DOHH2 (cell line): Measurements from ENCODE around the gene SLC26A1.

Experiments
- EZH2phosphoT487 ChIP-seq: fragments of 200-600 bp; sonication (generic); IDR thresholded peaks from 2 replicates; pipeline ENCODE4 v1.6.1; 2017; ENCODE audit warnings: borderline replicate concordance, mild to moderate bottlenecking, antibody characterized with exemption, low read length, moderate library complexity, mixed read lengths
- TF ChIP-seq, protein P1 (sequence below): fragments of 200-600 bp; sonication (generic); IDR thresholded peaks from one replicate; pipeline ENCODE4 v1.5.1; 2014; ENCODE audit warnings: antibody characterized with exemption, mild to moderate bottlenecking, low read depth, low read length; ENCODE audit not compliant: poor library complexity, severe bottlenecking

- TF ChIP-seq, protein P1, sequence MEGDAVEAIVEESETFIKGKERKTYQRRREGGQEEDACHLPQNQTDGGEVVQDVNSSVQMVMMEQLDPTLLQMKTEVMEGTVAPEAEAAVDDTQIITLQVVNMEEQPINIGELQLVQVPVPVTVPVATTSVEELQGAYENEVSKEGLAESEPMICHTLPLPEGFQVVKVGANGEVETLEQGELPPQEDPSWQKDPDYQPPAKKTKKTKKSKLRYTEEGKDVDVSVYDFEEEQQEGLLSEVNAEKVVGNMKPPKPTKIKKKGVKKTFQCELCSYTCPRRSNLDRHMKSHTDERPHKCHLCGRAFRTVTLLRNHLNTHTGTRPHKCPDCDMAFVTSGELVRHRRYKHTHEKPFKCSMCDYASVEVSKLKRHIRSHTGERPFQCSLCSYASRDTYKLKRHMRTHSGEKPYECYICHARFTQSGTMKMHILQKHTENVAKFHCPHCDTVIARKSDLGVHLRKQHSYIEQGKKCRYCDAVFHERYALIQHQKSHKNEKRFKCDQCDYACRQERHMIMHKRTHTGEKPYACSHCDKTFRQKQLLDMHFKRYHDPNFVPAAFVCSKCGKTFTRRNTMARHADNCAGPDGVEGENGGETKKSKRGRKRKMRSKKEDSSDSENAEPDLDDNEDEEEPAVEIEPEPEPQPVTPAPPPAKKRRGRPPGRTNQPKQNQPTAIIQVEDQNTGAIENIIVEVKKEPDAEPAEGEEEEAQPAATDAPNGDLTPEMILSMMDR: no peak
- no peak for TF ChIP-seq EZH2phosphoT487
These were observed 36.3 kb upstream of the SLC26A1 start for GRCh38 chr4:1029529-1029928.
